Astrocyte (in vitro differentiated cells and primary cell): ENCODE results near the gene GPR89A.
"Not testable (repeated sequence)": the region's sequence is repeated elsewhere in the genome, so short reads cannot be mapped to it uniquely, and the experiment has no call there.

Source experiments
- CTCF ChIP-seq: IDR thresholded peaks from 2 replicates; pipeline ENCODE4 v1.5.1; 2011; ENCODE audit warnings: low read depth, mild to moderate bottlenecking, inconsistent platforms, low read length, moderate library complexity; ENCODE audit not compliant: insufficient read depth
- EZH2 ChIP-seq: IDR thresholded peaks from 2 replicates; pipeline ENCODE4 v1.6.1; 2012; ENCODE audit warnings: mild to moderate bottlenecking, low read length, inconsistent platforms; ENCODE audit not compliant: insufficient read depth

- not testable (repeated sequence) for TF ChIP-seq EZH2, CTCF
Measured at GRCh38 chr1:145656245-145656943, 48.6 kb downstream of the GPR89A start.
